HEK293 (cell line): ENCODE data around the gene LIME1.

Source experiments
- CTCF ChIA-PET: fragments of 350-600 bp; formaldehyde crosslinking; extraction: SDS; loops from one replicate; lab custom pipeline; 2021; ENCODE audit warnings: antibody characterized with exemption; lab: Yijun Ruan, JAX
- POLR2A ChIA-PET: fragments of 300-600 bp; formaldehyde crosslinking; extraction: SDS; loops from one replicate; lab custom pipeline; 2020; ENCODE audit warnings: antibody characterized with exemption, inconsistent platforms; lab: Yijun Ruan, JAX
- H3K27ac ChIP-seq: fragments of 200-500 bp; sonication (Bioruptor generic); 2 replicates; pipeline ENCODE4 v1.5.1; 2014; ENCODE audit warnings: low read depth, low read length, control low read depth, inconsistent platforms; ENCODE audit errors: extremely low read depth
- H3K36me3 ChIP-seq, 2 experiments: fragments of 200-500 bp in 1 of 2; sonication (Bioruptor generic) in 1 of 2; 1 replicate in 1 of 2; 2 replicates in 1 of 2; pipeline ENCODE4 v1.5.1; 2014 to 2017; ENCODE audit warnings: inconsistent platforms in 2 of 2, low read length in 2 of 2; ENCODE audit not compliant: control insufficient read depth in 2 of 2, insufficient read depth in 1 of 2
- H3K4me1 ChIP-seq: fragments of 200-500 bp; sonication (Bioruptor generic); 2 replicates; pipeline ENCODE4 v1.5.1; 2014; ENCODE audit warnings: mild to moderate bottlenecking, low read length, inconsistent platforms; ENCODE audit not compliant: control insufficient read depth, insufficient read depth
- H3K4me3 ChIP-seq: 2 replicates; pipeline ENCODE4 v1.5.1; 2011; ENCODE audit warnings: low read depth, mild to moderate bottlenecking, control low read depth, low read length, moderate library complexity
- H3K9me3 ChIP-seq: fragments of 200-500 bp; sonication (Bioruptor generic); 2 replicates; pipeline ENCODE4 v1.5.1; 2014; ENCODE audit warnings: low read depth, low read length, inconsistent platforms; ENCODE audit not compliant: control insufficient read depth, insufficient read depth
- EGR2 ChIP-seq: fragments of 450-650 bp; formaldehyde crosslinking; IDR thresholded peaks from 2 replicates; pipeline ENCODE4 v1.5.1; 2016; ENCODE audit warnings: low read depth, missing biosample characterization, missing genetic modification characterization
- GLIS2 ChIP-seq: fragments of 450-650 bp; formaldehyde crosslinking; IDR thresholded peaks from 2 replicates; pipeline ENCODE4 v1.5.1; 2016; ENCODE audit warnings: missing biosample characterization, missing genetic modification characterization
- KLF1 ChIP-seq: fragments of 450-650 bp; formaldehyde crosslinking; IDR thresholded peaks from 2 replicates; pipeline ENCODE4 v1.5.1; 2016; ENCODE audit warnings: missing biosample characterization, missing genetic modification characterization
- KLF8 ChIP-seq: fragments of 450-650 bp; formaldehyde crosslinking; IDR thresholded peaks from 2 replicates; pipeline ENCODE4 v1.5.1; 2016; ENCODE audit warnings: missing biosample characterization, missing genetic modification characterization
- SCRT2 ChIP-seq: fragments of 450-650 bp; formaldehyde crosslinking; IDR thresholded peaks from 2 replicates; pipeline ENCODE4 v1.5.1; 2016; ENCODE audit warnings: missing biosample characterization, missing genetic modification characterization
- YY1 ChIP-seq: fragments of 450-650 bp; formaldehyde crosslinking; IDR thresholded peaks from 2 replicates; pipeline ENCODE4 v1.5.1; 2018; ENCODE audit warnings: missing biosample characterization, missing genetic modification characterization
- ZBTB7A ChIP-seq: fragments of 450-650 bp; formaldehyde crosslinking; IDR thresholded peaks from 2 replicates; pipeline ENCODE4 v1.5.1; 2016; ENCODE audit warnings: low read depth, missing biosample characterization, missing genetic modification characterization
- ZFHX2 ChIP-seq: fragments of 450-650 bp; formaldehyde crosslinking; conservative IDR thresholded peaks from 2 replicates; pipeline ENCODE4 v1.5.1; 2016; ENCODE audit warnings: missing biosample characterization, missing genetic modification characterization
- ZNF112 ChIP-seq: fragments of 450-650 bp; formaldehyde crosslinking; IDR thresholded peaks from 2 replicates; pipeline ENCODE4 v1.5.0; 2017; ENCODE audit warnings: missing biosample characterization, missing genetic modification characterization
- ZNF132 ChIP-seq: fragments of 450-650 bp; formaldehyde crosslinking; IDR thresholded peaks from 2 replicates; pipeline ENCODE4 v1.5.1; 2017; ENCODE audit warnings: missing biosample characterization, missing genetic modification characterization, borderline replicate concordance
- ZNF157 ChIP-seq: fragments of 450-650 bp; formaldehyde crosslinking; IDR thresholded peaks from 2 replicates; pipeline ENCODE4 v1.5.1; 2016; ENCODE audit warnings: missing biosample characterization, missing genetic modification characterization
- ZNF19 ChIP-seq: fragments of 450-650 bp; formaldehyde crosslinking; IDR thresholded peaks from 2 replicates; pipeline ENCODE4; 2016; ENCODE audit warnings: missing biosample characterization, missing genetic modification characterization, low read depth
- ZNF341 ChIP-seq: fragments of 450-650 bp; formaldehyde crosslinking; IDR thresholded peaks from 2 replicates; pipeline ENCODE4; 2016; ENCODE audit warnings: low read depth, missing biosample characterization, missing genetic modification characterization
- ZNF366 ChIP-seq: fragments of 450-650 bp; formaldehyde crosslinking; conservative IDR thresholded peaks from 2 replicates; pipeline ENCODE4 v1.5.1; 2016; ENCODE audit warnings: missing biosample characterization, missing genetic modification characterization
- ZNF426 ChIP-seq: fragments of 450-650 bp; formaldehyde crosslinking; IDR thresholded peaks from 2 replicates; pipeline ENCODE4 v1.5.1; 2017; ENCODE audit warnings: missing biosample characterization, missing genetic modification characterization, mild to moderate bottlenecking, inconsistent platforms, moderate library complexity
- ZNF571 ChIP-seq: fragments of 450-650 bp; formaldehyde crosslinking; IDR thresholded peaks from 2 replicates; pipeline ENCODE4 v1.5.0; 2017; ENCODE audit warnings: missing biosample characterization, missing genetic modification characterization
- ZNF600 ChIP-seq: fragments of 450-650 bp; formaldehyde crosslinking; IDR thresholded peaks from 2 replicates; pipeline ENCODE4 v1.5.1; 2016; ENCODE audit warnings: missing biosample characterization, missing genetic modification characterization
- ZNF624 ChIP-seq: fragments of 450-650 bp; formaldehyde crosslinking; IDR thresholded peaks from 2 replicates; pipeline ENCODE4 v1.5.1; 2017; ENCODE audit warnings: missing biosample characterization, missing genetic modification characterization
- ZNF792 ChIP-seq: fragments of 450-650 bp; formaldehyde crosslinking; IDR thresholded peaks from 2 replicates; pipeline ENCODE4 v1.5.1; 2016; ENCODE audit warnings: missing biosample characterization, missing genetic modification characterization
- TF ChIP-seq, protein P1 (sequence below): fragments of 450-650 bp; formaldehyde crosslinking; IDR thresholded peaks from 2 replicates; pipeline ENCODE4 v1.5.1; 2016; ENCODE audit warnings: missing biosample characterization, missing genetic modification characterization
- TF ChIP-seq, protein P2 (sequence below): fragments of 450-650 bp; formaldehyde crosslinking; IDR thresholded peaks from 2 replicates; pipeline ENCODE4 v1.5.1; 2016; ENCODE audit warnings: missing biosample characterization, missing genetic modification characterization, low read depth
- TF ChIP-seq, protein P3 (sequence below): fragments of 450-650 bp; formaldehyde crosslinking; IDR thresholded peaks from 2 replicates; pipeline ENCODE4 v1.5.1; 2016; ENCODE audit warnings: missing biosample characterization, missing genetic modification characterization
- TF ChIP-seq, protein P4 (sequence below): fragments of 450-650 bp; formaldehyde crosslinking; IDR thresholded peaks from 2 replicates; pipeline ENCODE4; 2016; ENCODE audit warnings: missing biosample characterization, missing genetic modification characterization
- TF ChIP-seq, protein P5 (sequence below): fragments of 450-650 bp; formaldehyde crosslinking; IDR thresholded peaks from 2 replicates; pipeline ENCODE4 v1.5.1; 2016; ENCODE audit warnings: missing biosample characterization, missing genetic modification characterization

The LIME1 gene, protein sequence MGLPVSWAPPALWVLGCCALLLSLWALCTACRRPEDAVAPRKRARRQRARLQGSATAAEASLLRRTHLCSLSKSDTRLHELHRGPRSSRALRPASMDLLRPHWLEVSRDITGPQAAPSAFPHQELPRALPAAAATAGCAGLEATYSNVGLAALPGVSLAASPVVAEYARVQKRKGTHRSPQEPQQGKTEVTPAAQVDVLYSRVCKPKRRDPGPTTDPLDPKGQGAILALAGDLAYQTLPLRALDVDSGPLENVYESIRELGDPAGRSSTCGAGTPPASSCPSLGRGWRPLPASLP

DNA sequence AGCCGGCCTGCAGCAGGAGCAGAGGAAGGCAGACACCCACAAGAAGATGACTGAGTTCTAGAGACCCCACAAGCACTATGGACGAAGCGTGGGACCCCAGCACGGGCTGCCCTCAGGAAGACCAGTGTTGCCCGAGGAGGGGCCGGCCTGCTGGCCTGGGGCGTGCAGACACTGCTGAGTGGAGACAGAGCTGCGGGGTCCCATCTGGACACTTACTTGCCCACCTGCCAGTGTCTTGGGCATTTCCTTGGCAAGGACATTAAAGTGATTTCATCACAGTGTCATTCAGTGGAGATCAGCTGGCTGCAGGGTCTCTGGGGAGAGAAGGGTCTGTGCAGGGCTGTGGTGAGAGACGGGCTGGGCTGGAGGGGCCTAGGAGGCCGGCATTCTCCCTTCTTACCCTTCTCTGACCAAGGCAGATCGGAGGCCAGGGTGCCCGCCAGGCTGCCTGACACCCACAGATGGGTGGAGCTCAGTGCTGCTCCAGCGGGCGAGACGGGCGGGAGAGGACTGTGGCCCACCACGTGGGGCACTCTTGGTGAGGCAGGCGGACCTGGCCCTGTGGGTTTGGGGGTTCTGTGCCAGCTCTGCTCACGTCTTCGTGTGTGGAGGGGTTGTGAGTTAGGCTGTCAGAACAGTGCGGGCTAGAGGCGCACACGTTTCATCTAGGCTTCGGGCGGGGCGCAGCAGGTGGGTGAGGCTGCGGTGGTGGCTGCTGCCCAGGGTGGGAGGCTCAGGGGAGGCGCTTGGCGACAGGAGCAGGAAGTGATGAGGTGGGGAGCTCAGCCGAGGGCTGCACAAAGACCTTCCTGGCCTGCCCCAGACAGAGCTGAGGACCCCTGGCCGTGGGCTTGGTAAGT lies at the start of gene LIME1:
Gene LIME1, plus strand, starts transcription at position 806 of the 860 bp plus-strand sequence. CDS start 886 bp downstream, outside the sequence.
- H3K36me3 ChIP-seq = peaks cover 0 to 61% of the 10 kb centered on the region in 2 experiments; a peak in 2 of 3 replicates
- no peak within 1 kb of the TSS for H3K27ac ChIP-seq
- POLR2A ChIA-PET = interaction anchor here (0.7 to 2.4 kb wide), 3 partner anchors 9 to 129 kb away, joined by 3 to 11 read pairs (median 3); partner anchors contain the start of genes ARFRP1, TPD52L2 and ZGPAT
- H3K4me1 ChIP-seq = no peaks in the 10 kb centered on the region; the same call in 1 of the 2 replicates
- no peak for TF ChIP-seq ZNF426 (tag by site-specific recombination)
- peak; percentile 63 for TF ChIP-seq EGR2
- TF ChIP-seq ZNF132 = no peak
- TF ChIP-seq ZNF600 (tag by site-specific recombination) = peak; percentile 53
- peak; percentile 65 for TF ChIP-seq ZFHX2
- TF ChIP-seq, protein P1, sequence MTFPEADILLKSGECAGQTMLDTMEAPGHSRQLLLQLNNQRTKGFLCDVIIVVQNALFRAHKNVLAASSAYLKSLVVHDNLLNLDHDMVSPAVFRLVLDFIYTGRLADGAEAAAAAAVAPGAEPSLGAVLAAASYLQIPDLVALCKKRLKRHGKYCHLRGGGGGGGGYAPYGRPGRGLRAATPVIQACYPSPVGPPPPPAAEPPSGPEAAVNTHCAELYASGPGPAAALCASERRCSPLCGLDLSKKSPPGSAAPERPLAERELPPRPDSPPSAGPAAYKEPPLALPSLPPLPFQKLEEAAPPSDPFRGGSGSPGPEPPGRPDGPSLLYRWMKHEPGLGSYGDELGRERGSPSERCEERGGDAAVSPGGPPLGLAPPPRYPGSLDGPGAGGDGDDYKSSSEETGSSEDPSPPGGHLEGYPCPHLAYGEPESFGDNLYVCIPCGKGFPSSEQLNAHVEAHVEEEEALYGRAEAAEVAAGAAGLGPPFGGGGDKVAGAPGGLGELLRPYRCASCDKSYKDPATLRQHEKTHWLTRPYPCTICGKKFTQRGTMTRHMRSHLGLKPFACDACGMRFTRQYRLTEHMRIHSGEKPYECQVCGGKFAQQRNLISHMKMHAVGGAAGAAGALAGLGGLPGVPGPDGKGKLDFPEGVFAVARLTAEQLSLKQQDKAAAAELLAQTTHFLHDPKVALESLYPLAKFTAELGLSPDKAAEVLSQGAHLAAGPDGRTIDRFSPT (tag by site-specific recombination) = 0 out of 2 replicates have a peak, but pooled peaks have one; percentile 57
- peak; percentile 36 for TF ChIP-seq GLIS2 (tag by site-specific recombination)
- peak; percentile 79 for TF ChIP-seq KLF8
- peak; percentile 97 for TF ChIP-seq KLF1 (tag by site-specific recombination)
- TF ChIP-seq, protein P2, sequence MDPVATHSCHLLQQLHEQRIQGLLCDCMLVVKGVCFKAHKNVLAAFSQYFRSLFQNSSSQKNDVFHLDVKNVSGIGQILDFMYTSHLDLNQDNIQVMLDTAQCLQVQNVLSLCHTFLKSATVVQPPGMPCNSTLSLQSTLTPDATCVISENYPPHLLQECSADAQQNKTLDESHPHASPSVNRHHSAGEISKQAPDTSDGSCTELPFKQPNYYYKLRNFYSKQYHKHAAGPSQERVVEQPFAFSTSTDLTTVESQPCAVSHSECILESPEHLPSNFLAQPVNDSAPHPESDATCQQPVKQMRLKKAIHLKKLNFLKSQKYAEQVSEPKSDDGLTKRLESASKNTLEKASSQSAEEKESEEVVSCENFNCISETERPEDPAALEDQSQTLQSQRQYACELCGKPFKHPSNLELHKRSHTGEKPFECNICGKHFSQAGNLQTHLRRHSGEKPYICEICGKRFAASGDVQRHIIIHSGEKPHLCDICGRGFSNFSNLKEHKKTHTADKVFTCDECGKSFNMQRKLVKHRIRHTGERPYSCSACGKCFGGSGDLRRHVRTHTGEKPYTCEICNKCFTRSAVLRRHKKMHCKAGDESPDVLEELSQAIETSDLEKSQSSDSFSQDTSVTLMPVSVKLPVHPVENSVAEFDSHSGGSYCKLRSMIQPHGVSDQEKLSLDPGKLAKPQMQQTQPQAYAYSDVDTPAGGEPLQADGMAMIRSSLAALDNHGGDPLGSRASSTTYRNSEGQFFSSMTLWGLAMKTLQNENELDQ (tag by site-specific recombination) = no peak
- TF ChIP-seq, protein P3, sequence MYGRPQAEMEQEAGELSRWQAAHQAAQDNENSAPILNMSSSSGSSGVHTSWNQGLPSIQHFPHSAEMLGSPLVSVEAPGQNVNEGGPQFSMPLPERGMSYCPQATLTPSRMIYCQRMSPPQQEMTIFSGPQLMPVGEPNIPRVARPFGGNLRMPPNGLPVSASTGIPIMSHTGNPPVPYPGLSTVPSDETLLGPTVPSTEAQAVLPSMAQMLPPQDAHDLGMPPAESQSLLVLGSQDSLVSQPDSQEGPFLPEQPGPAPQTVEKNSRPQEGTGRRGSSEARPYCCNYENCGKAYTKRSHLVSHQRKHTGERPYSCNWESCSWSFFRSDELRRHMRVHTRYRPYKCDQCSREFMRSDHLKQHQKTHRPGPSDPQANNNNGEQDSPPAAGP = peak; percentile 71
- 0 out of 2 replicates have a peak, but pooled peaks have one; percentile 34 for TF ChIP-seq ZBTB7A (tag by site-specific recombination)
- peak; percentile 80 for TF ChIP-seq SCRT2 (tag by site-specific recombination)
- TF ChIP-seq, all 188 proteins: peak for 10
- no peak within 1 kb of the TSS for H3K4me3 ChIP-seq
- no peaks in the 10 kb centered on the region for H3K9me3 ChIP-seq
- CTCF ChIA-PET = no interaction called here

DNA sequence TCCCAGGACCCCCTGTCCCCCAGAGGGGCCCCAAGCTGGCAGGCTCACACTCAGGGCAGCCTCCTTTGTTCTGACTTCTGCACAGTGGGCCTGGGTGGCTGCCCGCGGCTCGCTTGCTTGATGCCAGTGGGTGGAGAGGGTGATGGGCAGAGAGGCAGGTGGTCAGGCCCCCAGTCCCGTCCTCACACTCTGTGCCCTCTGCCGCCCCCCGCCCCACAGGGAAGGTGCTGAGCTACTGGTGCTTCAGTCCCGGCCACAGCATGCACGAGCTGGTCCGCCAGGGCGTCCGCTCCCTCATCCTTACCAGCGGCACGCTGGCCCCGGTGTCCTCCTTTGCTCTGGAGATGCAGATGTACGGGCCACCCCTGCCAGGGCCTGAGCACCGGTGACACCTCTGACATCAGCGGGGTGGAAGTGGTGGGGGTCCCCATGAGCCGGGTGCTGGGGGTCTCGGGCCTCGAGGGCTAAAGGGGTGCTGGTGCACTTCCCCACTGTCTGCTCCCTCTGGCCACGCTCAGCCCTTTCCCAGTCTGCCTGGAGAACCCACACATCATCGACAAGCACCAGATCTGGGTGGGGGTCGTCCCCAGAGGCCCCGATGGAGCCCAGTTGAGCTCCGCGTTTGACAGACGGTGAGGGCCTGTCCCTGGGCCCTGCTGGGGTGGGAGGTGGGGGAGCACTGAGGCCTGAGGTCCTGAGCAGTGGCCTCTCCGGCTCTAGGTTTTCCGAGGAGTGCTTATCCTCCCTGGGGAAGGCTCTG lies 48.9 kb upstream of the LIME1 start:
- ChIA-PET CTCF (no interaction called here), POLR2A (no interaction called here)
- no peaks in the 10 kb centered on the region for H3K9me3 ChIP-seq
- peaks cover 0 to 5% of the 10 kb centered on the region in 2 experiments; a peak in 1 of 3 replicates for H3K36me3 ChIP-seq
- H3K4me3 ChIP-seq = no peak overlapping the region
- no peaks in the 10 kb centered on the region for H3K4me1 ChIP-seq
- no peak overlapping the region for H3K27ac ChIP-seq
- TF ChIP-seq ZNF792 (tag by site-specific recombination) (no peak), ZNF624 (tag by site-specific recombination) (no peak), ZNF571 (tag by site-specific recombination) (no peak), ZNF112 (no peak), YY1 (tag by site-specific recombination) (no peak), ZNF341 (tag by site-specific recombination) (no peak), ZNF157 (tag by site-specific recombination) (no peak), SCRT2 (tag by site-specific recombination) (no peak), ZNF19 (tag by site-specific recombination) (no peak), ZNF426 (tag by site-specific recombination) (no peak), ZNF366 (tag by site-specific recombination) (no peak)
- TF ChIP-seq, protein P4, sequence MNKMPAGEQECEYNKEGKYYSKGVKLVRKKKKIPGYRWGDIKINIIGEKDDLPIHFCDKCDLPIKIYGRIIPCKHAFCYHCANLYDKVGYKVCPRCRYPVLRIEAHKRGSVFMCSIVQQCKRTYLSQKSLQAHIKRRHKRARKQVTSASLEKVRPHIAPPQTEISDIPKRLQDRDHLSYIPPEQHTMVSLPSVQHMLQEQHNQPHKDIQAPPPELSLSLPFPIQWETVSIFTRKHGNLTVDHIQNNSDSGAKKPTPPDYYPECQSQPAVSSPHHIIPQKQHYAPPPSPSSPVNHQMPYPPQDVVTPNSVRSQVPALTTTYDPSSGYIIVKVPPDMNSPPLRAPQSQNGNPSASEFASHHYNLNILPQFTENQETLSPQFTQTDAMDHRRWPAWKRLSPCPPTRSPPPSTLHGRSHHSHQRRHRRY (tag by site-specific recombination) = no peak
- TF ChIP-seq, protein P5, sequence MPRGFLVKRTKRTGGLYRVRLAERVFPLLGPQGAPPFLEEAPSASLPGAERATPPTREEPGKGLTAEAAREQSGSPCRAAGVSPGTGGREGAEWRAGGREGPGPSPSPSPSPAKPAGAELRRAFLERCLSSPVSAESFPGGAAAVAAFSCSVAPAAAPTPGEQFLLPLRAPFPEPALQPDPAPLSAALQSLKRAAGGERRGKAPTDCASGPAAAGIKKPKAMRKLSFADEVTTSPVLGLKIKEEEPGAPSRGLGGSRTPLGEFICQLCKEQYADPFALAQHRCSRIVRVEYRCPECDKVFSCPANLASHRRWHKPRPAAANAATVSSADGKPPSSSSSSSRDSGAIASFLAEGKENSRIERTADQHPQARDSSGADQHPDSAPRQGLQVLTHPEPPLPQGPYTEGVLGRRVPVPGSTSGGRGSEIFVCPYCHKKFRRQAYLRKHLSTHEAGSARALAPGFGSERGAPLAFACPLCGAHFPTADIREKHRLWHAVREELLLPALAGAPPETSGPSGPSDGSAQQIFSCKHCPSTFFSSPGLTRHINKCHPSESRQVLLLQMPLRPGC = no peak
